Measurements from ENCODE around the gene IHH.

IHH gene

GRCh38 chr2:219021591-219021990 is 39.1 kb downstream of the IHH start:
- no peaks in the 10 kb centered on the region for H3K27me3 Mint-ChIP-seq

GRCh38 chr2:219020604-219021365 is 39.9 kb downstream of the IHH start:
- H3K36me3 Mint-ChIP-seq: no peaks in the 10 kb centered on the region
- H3K4me1 Mint-ChIP-seq: no peaks in the 10 kb centered on the region
- no peaks in the 10 kb centered on the region for H3K9me3 Mint-ChIP-seq
- H3K4me3 Mint-ChIP-seq: no peak overlapping the region
- no peak overlapping the region for H3K27ac Mint-ChIP-seq
- no peaks in the 10 kb centered on the region for H3K27me3 Mint-ChIP-seq

More at GRCh38 chr2:219021591-219021990, 39.1 kb downstream of the IHH start:
- Mint-ChIP-seq H3K36me3 (no peaks in the 10 kb centered on the region), H3K4me1 (no peaks in the 10 kb centered on the region), H3K27ac (no peak overlapping the region), H3K4me3 (no peak overlapping the region), H3K9me3 (no peaks in the 10 kb centered on the region)

GRCh38 chr2:219019436-219019835 is 41.3 kb downstream of the IHH start:
- no peak overlapping the region for H3K27ac Mint-ChIP-seq
- H3K36me3 Mint-ChIP-seq: no peaks in the 10 kb centered on the region
- H3K9me3 Mint-ChIP-seq: no peaks in the 10 kb centered on the region
- H3K4me3 Mint-ChIP-seq: no peak overlapping the region
- H3K27me3 Mint-ChIP-seq: peaks cover 3% of the 10 kb centered on the region
- no peaks in the 10 kb centered on the region for H3K4me1 Mint-ChIP-seq

GRCh38 chr2:219018726-219019125 is 42.0 kb downstream of the IHH start:
- H3K36me3 Mint-ChIP-seq: no peaks in the 10 kb centered on the region
- no peak overlapping the region for H3K4me3 Mint-ChIP-seq
- no peaks in the 10 kb centered on the region for H3K9me3 Mint-ChIP-seq
- H3K27ac Mint-ChIP-seq: no peak overlapping the region
- no peaks in the 10 kb centered on the region for H3K4me1 Mint-ChIP-seq
- peaks cover 5% of the 10 kb centered on the region for H3K27me3 Mint-ChIP-seq

GRCh38 chr2:219018286-219018685 is 42.4 kb downstream of the IHH start:
- H3K9me3 Mint-ChIP-seq: no peaks in the 10 kb centered on the region
- H3K27me3 Mint-ChIP-seq: peaks cover 5% of the 10 kb centered on the region
- H3K27ac Mint-ChIP-seq: no peak overlapping the region
- H3K4me3 Mint-ChIP-seq: no peak overlapping the region
- H3K36me3 Mint-ChIP-seq: no peaks in the 10 kb centered on the region
- H3K4me1 Mint-ChIP-seq: no peaks in the 10 kb centered on the region

GRCh38 chr2:219017201-219017931 is 43.4 kb downstream of the IHH start:
- Mint-ChIP-seq H3K27me3 (peaks cover 5% of the 10 kb centered on the region), H3K4me3 (no peak overlapping the region), H3K4me1 (no peaks in the 10 kb centered on the region), H3K27ac (no peak overlapping the region), H3K9me3 (no peaks in the 10 kb centered on the region), H3K36me3 (no peaks in the 10 kb centered on the region)

- Mint-ChIP-seq H3K36me3 (no peaks in the 10 kb centered on the region), H3K4me1 (no peaks in the 10 kb centered on the region), H3K9me3 (no peaks in the 10 kb centered on the region), H3K27ac (no peak overlapping the region), H3K27me3 (peaks cover 5% of the 10 kb centered on the region), H3K4me3 (no peak overlapping the region)
Observed at GRCh38 chr2:219016721-219017120, 44.0 kb downstream of the IHH start.

GRCh38 chr2:219010873-219011272 is 49.8 kb downstream of the IHH start:
- no peaks in the 10 kb centered on the region for H3K4me1 Mint-ChIP-seq
- H3K9me3 Mint-ChIP-seq: no peaks in the 10 kb centered on the region
- H3K36me3 Mint-ChIP-seq: no peaks in the 10 kb centered on the region
- H3K4me3 Mint-ChIP-seq: no peak overlapping the region
- peaks cover 15% of the 10 kb centered on the region for H3K27me3 Mint-ChIP-seq
- H3K27ac Mint-ChIP-seq: no peak overlapping the region

GRCh38 chr2:219010162-219010756 is 50.5 kb downstream of the IHH start:
- H3K4me3 Mint-ChIP-seq: no peak overlapping the region
- no peak overlapping the region for H3K27ac Mint-ChIP-seq
- no peaks in the 10 kb centered on the region for H3K4me1 Mint-ChIP-seq
- no peaks in the 10 kb centered on the region for H3K9me3 Mint-ChIP-seq
- no peaks in the 10 kb centered on the region for H3K36me3 Mint-ChIP-seq
- H3K27me3 Mint-ChIP-seq: peaks cover 21% of the 10 kb centered on the region

GRCh38 chr2:219009294-219009693 is 51.4 kb downstream of the IHH start:
- H3K27me3 Mint-ChIP-seq: peaks cover 25% of the 10 kb centered on the region
- H3K4me1 Mint-ChIP-seq: no peaks in the 10 kb centered on the region
- H3K36me3 Mint-ChIP-seq: no peaks in the 10 kb centered on the region
- H3K4me3 Mint-ChIP-seq: no peak overlapping the region
- H3K27ac Mint-ChIP-seq: no peak overlapping the region
- no peaks in the 10 kb centered on the region for H3K9me3 Mint-ChIP-seq
